ENCODE measurements around the gene TIMM17A. TPM values are rescaled to one million over a fixed set of nuclear protein-coding genes. Genes with fewer than 3 reads are reported as not detected.

Gene TIMM17A
- total and polyA plus RNA-seq, 4 donors, result 29.2 to 77.4 (median 41.6) TPM

DNA sequence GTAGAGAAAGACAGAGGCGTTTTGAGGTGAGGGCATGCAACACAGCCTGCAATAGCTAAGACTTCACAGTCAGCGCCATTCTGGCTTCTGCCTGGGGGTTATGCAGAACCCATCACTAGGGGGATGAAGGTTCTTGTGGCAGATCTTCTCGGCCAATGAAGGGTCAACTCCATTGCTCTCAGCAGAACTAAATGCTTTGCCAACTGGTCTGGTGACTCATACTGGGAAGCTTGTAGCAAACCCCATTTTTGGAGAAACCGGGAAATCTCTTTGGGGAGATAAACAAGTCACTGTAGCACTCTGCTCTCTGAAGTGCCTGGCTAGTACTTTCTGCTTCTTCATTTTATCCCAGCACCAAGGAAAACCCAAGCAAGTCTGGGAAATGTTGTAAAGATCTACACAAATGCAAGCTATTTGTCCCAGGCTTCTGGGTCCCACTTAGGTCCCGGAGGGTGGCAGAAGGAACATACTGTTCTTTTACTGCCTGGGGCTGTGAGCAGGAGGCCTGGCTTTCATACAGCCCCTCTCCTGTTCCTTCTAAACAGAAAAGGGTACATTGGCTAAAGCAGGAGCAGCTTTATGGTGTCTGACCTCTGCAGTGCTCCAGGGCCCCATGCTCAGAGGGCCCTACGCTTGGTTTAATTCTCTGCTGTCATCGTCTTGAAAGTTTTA, 37.8 kb upstream of the TIMM17A start:
- Histone ChIP-seq H3K27ac (ENCODE audit: low read depth in 1 of 2, low read length in 2 of 2) (peak overlapping the region; percentile 85 to 97), H3K4me3 (ENCODE audit: low read length in 2 of 2) (no peak overlapping the region), H3K9me3 (ENCODE audit: control insufficient read depth, low read length) (no peaks in the 10 kb centered on the region), H3K27me3 (ENCODE audit: control insufficient read depth in 1 of 2, insufficient read depth in 2 of 2, low read length in 1 of 2) (no peaks in the 10 kb centered on the region), H3K4me1 (ENCODE audit: control insufficient read depth in 1 of 2, insufficient read depth in 2 of 2, low read length in 2 of 2) (peaks cover 2 to 6% of the 10 kb centered on the region in 2 donors), H3K36me3 (ENCODE audit: control insufficient read depth in 1 of 2, insufficient read depth in 2 of 2, low read length in 1 of 2) (peaks cover 5 to 6% of the 10 kb centered on the region in 2 donors)
- intact Hi-C loops (cut with DNase I), result loop anchor here in 1 of 2 donors (1.0 kb wide), 1 partner anchor 25 kb away; no protein-coding TSS in a partner anchor
- ATAC-seq (ENCODE audit: low FRiP score), result peak; percentile 80
- DNase-seq, result no peak
- WGBS, 2 donors, result 5 to 8% methylated on average over 7 of the region's 7 CpGs

DNA sequence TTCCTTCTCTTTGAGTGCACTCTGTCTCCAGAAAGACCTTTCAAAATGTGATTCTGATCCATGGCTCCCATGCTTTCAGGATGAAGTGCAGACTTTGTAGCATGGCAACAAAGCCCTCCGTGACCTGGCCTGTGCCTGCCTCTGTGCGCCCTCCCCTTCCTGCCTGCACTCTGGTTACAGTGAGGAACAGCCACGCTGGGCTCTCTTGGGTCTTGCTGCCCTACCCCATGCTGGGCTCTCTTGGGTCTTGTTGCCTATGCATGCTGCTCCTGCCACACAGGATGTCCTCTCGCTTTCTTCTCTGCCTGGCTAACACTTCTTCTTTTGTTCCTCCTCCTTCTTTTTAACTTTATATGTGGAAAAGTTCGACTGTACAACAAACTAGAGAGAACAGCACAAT, 37.0 kb upstream of the TIMM17A start:
- ATAC-seq (ENCODE audit: low FRiP score), result no peak
- Histone ChIP-seq H3K27me3 (ENCODE audit: control insufficient read depth in 1 of 2, insufficient read depth in 2 of 2, low read length in 1 of 2) (no peaks in the 10 kb centered on the region), H3K4me1 (ENCODE audit: control insufficient read depth in 1 of 2, insufficient read depth in 2 of 2, low read length in 2 of 2) (peaks cover 2 to 5% of the 10 kb centered on the region in 2 donors), H3K9me3 (ENCODE audit: control insufficient read depth, low read length) (no peaks in the 10 kb centered on the region), H3K4me3 (ENCODE audit: low read length in 2 of 2) (no peak overlapping the region), H3K27ac (ENCODE audit: low read depth in 1 of 2, low read length in 2 of 2) (peak overlapping the region; percentile 85 to 92), H3K36me3 (ENCODE audit: control insufficient read depth in 1 of 2, insufficient read depth in 2 of 2, low read length in 1 of 2) (peaks cover 5 to 7% of the 10 kb centered on the region in 2 donors)
- WGBS, 2 donors, result 13 to 22% methylated on average over 5 of the region's 5 CpGs
- intact Hi-C loops (cut with DNase I), result no loop called here
- no peak for DNase-seq

DNA sequence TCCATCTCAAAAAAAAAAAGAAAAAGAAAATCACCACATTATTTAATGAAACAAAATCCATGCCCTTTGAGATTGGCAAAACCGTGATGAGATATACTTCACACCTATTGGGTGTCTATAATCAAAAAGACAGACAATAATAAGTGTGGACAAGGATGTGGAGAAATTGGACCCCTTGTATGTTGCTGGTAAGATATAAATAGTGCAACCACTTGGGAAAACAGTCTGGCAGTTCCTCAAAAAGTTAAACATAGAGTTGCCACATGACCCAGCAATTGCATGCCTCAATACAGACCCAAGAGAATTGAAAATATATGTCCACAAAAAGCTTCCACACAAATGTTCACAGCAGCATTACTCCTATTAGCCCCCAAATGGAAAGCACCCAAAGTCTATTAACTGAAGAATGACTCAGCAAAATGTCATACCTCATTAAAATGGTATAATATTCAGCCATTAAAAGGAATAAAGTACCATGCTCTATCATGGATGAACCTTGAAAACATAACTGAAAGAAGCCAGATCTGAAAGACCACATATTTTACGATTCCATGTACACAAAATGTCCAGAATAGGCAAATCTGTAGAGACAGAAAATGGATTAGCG, 33.2 kb upstream of the TIMM17A start:
- Histone ChIP-seq H3K4me3 (ENCODE audit: low read length in 2 of 2) (no peak overlapping the region), H3K36me3 (ENCODE audit: control insufficient read depth in 1 of 2, insufficient read depth in 2 of 2, low read length in 1 of 2) (peaks cover 3% of the 10 kb centered on the region in 2 donors), H3K27me3 (ENCODE audit: control insufficient read depth in 1 of 2, insufficient read depth in 2 of 2, low read length in 1 of 2) (no peaks in the 10 kb centered on the region), H3K27ac (ENCODE audit: low read depth in 1 of 2, low read length in 2 of 2) (peak overlapping the region in 1 of 2 donors; percentile 50), H3K9me3 (ENCODE audit: control insufficient read depth, low read length) (no peaks in the 10 kb centered on the region), H3K4me1 (ENCODE audit: control insufficient read depth in 1 of 2, insufficient read depth in 2 of 2, low read length in 2 of 2) (peaks cover 2 to 5% of the 10 kb centered on the region in 2 donors)
- DNase-seq (no peak), ATAC-seq (ENCODE audit: low FRiP score) (no peak)
- 91 to 93% methylated on average over 3 of the region's 3 CpGs for WGBS, 2 donors
- intact Hi-C loops (cut with DNase I), result no loop called here

DNA sequence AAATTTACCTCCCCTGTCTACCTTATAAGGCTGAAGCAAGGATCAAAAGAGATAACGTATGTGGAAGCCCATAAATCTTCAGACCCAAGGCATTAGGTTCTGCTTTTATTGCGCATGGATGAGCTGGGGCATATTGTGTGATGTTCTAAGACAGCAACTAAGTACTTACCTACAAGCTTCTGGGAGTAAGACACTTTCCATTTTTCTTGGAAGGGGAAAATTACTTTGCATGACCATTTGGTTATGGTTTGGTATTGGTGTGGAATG, 30.1 kb upstream of the TIMM17A start:
- Histone ChIP-seq H3K9me3 (ENCODE audit: control insufficient read depth, low read length) (no peaks in the 10 kb centered on the region), H3K4me3 (ENCODE audit: low read length in 2 of 2) (no peak overlapping the region), H3K27ac (ENCODE audit: low read depth in 1 of 2, low read length in 2 of 2) (no peak overlapping the region), H3K4me1 (ENCODE audit: control insufficient read depth in 1 of 2, insufficient read depth in 2 of 2, low read length in 2 of 2) (peaks cover 8% of the 10 kb centered on the region in 2 donors), H3K36me3 (ENCODE audit: control insufficient read depth in 1 of 2, insufficient read depth in 2 of 2, low read length in 1 of 2) (peaks cover 0 to 6% of the 10 kb centered on the region in 2 donors), H3K27me3 (ENCODE audit: control insufficient read depth in 1 of 2, insufficient read depth in 2 of 2, low read length in 1 of 2) (no peaks in the 10 kb centered on the region)
- WGBS, 2 donors, result 52 to 67% methylated on average over 2 of the region's 2 CpGs
- DNase-seq, result no peak
- no peak for ATAC-seq (ENCODE audit: low FRiP score)
- intact Hi-C loops (cut with DNase I), result no loop called here

DNA sequence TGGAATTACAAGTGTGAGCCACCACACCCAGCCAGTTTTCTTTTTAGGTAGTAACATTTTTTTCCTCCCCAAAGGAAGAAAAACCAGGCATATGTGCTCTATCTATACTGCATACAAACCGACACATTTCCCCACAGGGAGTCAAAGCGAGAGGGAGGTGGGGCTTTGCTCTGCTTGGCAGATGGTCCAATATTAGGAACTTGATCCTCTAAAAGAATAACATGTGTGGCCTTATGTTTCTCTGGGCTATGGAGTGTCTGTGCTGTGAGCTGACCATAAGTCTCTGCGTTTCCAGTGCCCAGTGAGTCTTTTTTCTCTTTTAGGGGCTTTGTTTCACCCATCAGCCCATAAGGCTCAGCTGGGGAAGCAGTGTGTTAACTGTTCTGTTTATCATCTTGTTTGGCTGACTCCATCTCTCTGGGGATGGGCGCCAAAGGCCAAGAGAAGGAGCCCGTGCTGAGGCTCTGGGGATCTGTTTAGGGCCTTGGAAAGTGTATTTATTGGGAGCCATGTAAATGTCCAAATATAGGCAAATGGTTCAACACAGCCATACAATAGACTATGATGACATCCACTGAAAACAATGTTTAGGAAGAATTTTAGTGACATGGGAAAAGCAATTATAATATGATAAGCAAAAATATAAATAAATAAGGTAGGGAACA, 29.2 kb upstream of the TIMM17A start:
- peak overlapping the region; percentile 15 to 92 for H3K27ac ChIP-seq (ENCODE audit: low read depth in 1 of 2, low read length in 2 of 2)
- intact Hi-C loops (cut with DNase I), result no loop called here
- H3K27me3 ChIP-seq (ENCODE audit: control insufficient read depth in 1 of 2, insufficient read depth in 2 of 2, low read length in 1 of 2), result no peaks in the 10 kb centered on the region
- DNase-seq (no peak), ATAC-seq (ENCODE audit: low FRiP score) (no peak)
- WGBS, 2 donors, result 15 to 17% methylated on average over 5 of the region's 5 CpGs
- peaks cover 0 to 4% of the 10 kb centered on the region in 2 donors for H3K36me3 ChIP-seq (ENCODE audit: control insufficient read depth in 1 of 2, insufficient read depth in 2 of 2, low read length in 1 of 2)
- no peak overlapping the region for H3K4me3 ChIP-seq (ENCODE audit: low read length in 2 of 2)
- H3K9me3 ChIP-seq (ENCODE audit: control insufficient read depth, low read length), result no peaks in the 10 kb centered on the region
- peaks cover 6 to 7% of the 10 kb centered on the region in 2 donors for H3K4me1 ChIP-seq (ENCODE audit: control insufficient read depth in 1 of 2, insufficient read depth in 2 of 2, low read length in 2 of 2)

DNA sequence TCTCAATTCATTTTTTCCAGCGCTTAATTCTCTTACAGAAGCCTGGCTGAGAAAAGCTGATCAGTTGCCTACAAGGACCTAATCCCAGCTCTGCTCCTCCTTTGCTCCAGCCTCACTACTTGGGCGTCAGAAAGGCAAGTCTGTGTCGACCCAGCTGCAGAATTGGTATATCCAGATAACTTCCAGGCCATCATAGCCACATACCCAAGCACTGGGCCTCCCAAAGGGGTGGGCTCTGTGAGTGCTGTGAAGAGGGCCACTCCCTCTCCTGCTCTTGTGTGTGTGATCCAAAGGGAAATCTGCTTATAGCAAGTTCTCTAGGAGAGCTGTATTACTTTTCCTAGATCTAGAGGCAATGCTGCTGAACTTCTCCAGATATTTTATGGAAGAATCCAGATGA, 27.0 kb upstream of the TIMM17A start:
- Histone ChIP-seq H3K4me1 (ENCODE audit: control insufficient read depth in 1 of 2, insufficient read depth in 2 of 2, low read length in 2 of 2) (peaks cover 6 to 7% of the 10 kb centered on the region in 2 donors), H3K36me3 (ENCODE audit: control insufficient read depth in 1 of 2, insufficient read depth in 2 of 2, low read length in 1 of 2) (peaks cover 0 to 3% of the 10 kb centered on the region in 2 donors), H3K9me3 (ENCODE audit: control insufficient read depth, low read length) (no peaks in the 10 kb centered on the region), H3K4me3 (ENCODE audit: low read length in 2 of 2) (no peak overlapping the region), H3K27me3 (ENCODE audit: control insufficient read depth in 1 of 2, insufficient read depth in 2 of 2, low read length in 1 of 2) (no peaks in the 10 kb centered on the region), H3K27ac (ENCODE audit: low read depth in 1 of 2, low read length in 2 of 2) (peak overlapping the region in 1 of 2 donors; percentile 59)
- 67 to 72% methylated on average over 3 of the region's 3 CpGs for WGBS, 2 donors
- intact Hi-C loops (cut with DNase I), result loop anchor here in 1 of 2 donors (1.0 kb wide), 1 partner anchor 18 kb away; the partner anchor contains the start of gene LMOD1
- no peak for ATAC-seq (ENCODE audit: low FRiP score)
- no peak for DNase-seq

DNA sequence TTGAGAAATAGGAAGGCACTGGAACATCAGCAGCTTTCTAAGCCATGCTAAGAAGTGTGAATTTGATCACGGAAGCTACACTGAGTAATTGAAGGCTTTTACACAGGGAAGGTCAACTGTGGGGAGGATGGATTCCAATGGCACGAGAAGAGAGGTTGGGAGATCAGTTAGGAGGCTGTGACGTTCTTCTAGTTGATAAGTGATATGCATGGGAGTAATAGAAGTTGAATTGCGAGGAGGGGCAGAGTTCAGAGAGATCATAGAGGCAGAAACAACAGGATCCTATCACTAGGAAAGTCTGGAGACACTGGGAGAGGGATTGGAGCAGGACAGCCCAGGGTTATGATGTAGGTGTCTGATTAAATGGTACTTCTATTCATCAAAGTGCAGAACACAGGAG, 25.2 kb upstream of the TIMM17A start:
- ATAC-seq (ENCODE audit: low FRiP score) (no peak), DNase-seq (no peak)
- H3K4me1 ChIP-seq (ENCODE audit: control insufficient read depth in 1 of 2, insufficient read depth in 2 of 2, low read length in 2 of 2), result peaks cover 10 to 13% of the 10 kb centered on the region in 2 donors
- 32 to 38% methylated on average over 4 of the region's 4 CpGs for WGBS, 2 donors
- H3K36me3 ChIP-seq (ENCODE audit: control insufficient read depth in 1 of 2, insufficient read depth in 2 of 2, low read length in 1 of 2), result peaks cover 0 to 6% of the 10 kb centered on the region in 2 donors
- no peaks in the 10 kb centered on the region for H3K27me3 ChIP-seq (ENCODE audit: control insufficient read depth in 1 of 2, insufficient read depth in 2 of 2, low read length in 1 of 2)
- intact Hi-C loops (cut with DNase I), result no loop called here
- peak overlapping the region; percentile 7 to 94 for H3K27ac ChIP-seq (ENCODE audit: low read depth in 1 of 2, low read length in 2 of 2)
- no peaks in the 10 kb centered on the region for H3K9me3 ChIP-seq (ENCODE audit: control insufficient read depth, low read length)
- no peak overlapping the region for H3K4me3 ChIP-seq (ENCODE audit: low read length in 2 of 2)

DNA sequence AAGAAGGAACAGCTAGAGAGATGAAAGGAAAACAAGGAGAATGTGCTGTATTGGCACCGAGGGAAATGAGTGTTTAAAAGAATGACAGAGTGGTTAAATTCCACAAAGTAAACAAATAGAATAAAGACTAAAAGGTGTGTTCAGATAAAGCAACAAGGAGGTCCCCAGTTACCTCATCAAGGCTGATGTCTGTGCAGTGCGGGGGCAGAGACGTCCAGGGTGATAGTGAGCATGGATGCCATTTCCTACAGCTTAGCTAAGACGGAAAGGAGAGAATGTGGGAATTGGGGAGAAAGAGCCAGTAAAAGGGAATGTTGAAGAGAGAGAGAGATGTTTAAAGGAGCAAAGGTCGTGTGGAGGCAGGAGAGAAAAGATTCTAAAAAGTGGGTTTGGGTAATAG, 24.5 kb upstream of the TIMM17A start:
- DNase-seq, result no peak

More for the DNA sequence above, 24.5 kb upstream of the TIMM17A start:
- H3K4me3 ChIP-seq (ENCODE audit: low read length in 2 of 2), result no peak overlapping the region
- H3K9me3 ChIP-seq (ENCODE audit: control insufficient read depth, low read length), result no peaks in the 10 kb centered on the region
- ATAC-seq (ENCODE audit: low FRiP score), result no peak
- intact Hi-C loops (cut with DNase I), result no loop called here
- peak overlapping the region; percentile 21 to 94 for H3K27ac ChIP-seq (ENCODE audit: low read depth in 1 of 2, low read length in 2 of 2)
- H3K4me1 ChIP-seq (ENCODE audit: control insufficient read depth in 1 of 2, insufficient read depth in 2 of 2, low read length in 2 of 2), result peaks cover 10 to 13% of the 10 kb centered on the region in 2 donors
- H3K27me3 ChIP-seq (ENCODE audit: control insufficient read depth in 1 of 2, insufficient read depth in 2 of 2, low read length in 1 of 2), result no peaks in the 10 kb centered on the region
- 34 to 35% methylated on average over 5 of the region's 5 CpGs for WGBS, 2 donors
- peaks cover 0 to 6% of the 10 kb centered on the region in 2 donors for H3K36me3 ChIP-seq (ENCODE audit: control insufficient read depth in 1 of 2, insufficient read depth in 2 of 2, low read length in 1 of 2)

Data from aorta (tissue), 5 donors.